Osteoblast (primary cell): Measurements from ENCODE around the gene GANC. TPM values are rescaled to one million over a fixed set of nuclear protein-coding genes. Genes with fewer than 3 reads are reported as not detected.
A peak's percentile ranks its signal among the peaks of the same experiment; 100 is the strongest.

Source experiments
- DNase-seq: peaks from one replicate; pipeline ENCODE4 v3.0.0; 2011; ENCODE audit warnings: low spot score, mixed read lengths; ENCODE audit not compliant: insufficient read length; ENCODE audit errors: missing footprints
- H2AFZ ChIP-seq: 2 replicates; pipeline ENCODE4 v1.6.0; 2011; ENCODE audit warnings: mild to moderate bottlenecking, low read length
- H3K27ac ChIP-seq: 2 replicates; pipeline ENCODE4 v1.5.1; 2011; ENCODE audit warnings: mild to moderate bottlenecking, low read depth, low read length, moderate library complexity
- H3K27me3 ChIP-seq: 2 replicates; pipeline ENCODE4 v1.6.0; 2012; ENCODE audit warnings: mild to moderate bottlenecking, control low read depth, inconsistent platforms, low read length, moderate library complexity; ENCODE audit not compliant: insufficient read depth
- H3K36me3 ChIP-seq: 2 replicates; pipeline ENCODE4 v1.5.1; 2011; ENCODE audit warnings: mild to moderate bottlenecking, low read length, control low read depth, moderate library complexity; ENCODE audit not compliant: insufficient read depth
- H3K4me1 ChIP-seq: 2 replicates; pipeline ENCODE4 v1.5.1; 2011; ENCODE audit warnings: mild to moderate bottlenecking, low read length, control low read depth, moderate library complexity; ENCODE audit not compliant: insufficient read depth
- H3K4me2 ChIP-seq: 2 replicates; pipeline ENCODE4 v1.6.0; 2011; ENCODE audit warnings: mild to moderate bottlenecking, low read length; ENCODE audit not compliant: insufficient read depth
- H3K4me3 ChIP-seq: fragments of 200-600 bp; sonication (generic); 3 replicates; pipeline ENCODE4 v1.5.1; 2012; ENCODE audit warnings: mild to moderate bottlenecking, low read length, inconsistent platforms; ENCODE audit not compliant: insufficient read depth
- H3K79me2 ChIP-seq: 2 replicates; pipeline ENCODE4 v1.6.0; 2012; ENCODE audit warnings: mild to moderate bottlenecking, low read length, control low read depth, inconsistent platforms; ENCODE audit not compliant: insufficient read depth
- H3K9me3 ChIP-seq: 2 replicates; pipeline ENCODE4 v1.5.1; 2011; ENCODE audit warnings: low read depth, low read length, control low read depth
- H4K20me1 ChIP-seq: 2 replicates; pipeline ENCODE4 v1.6.0; 2012; ENCODE audit warnings: mild to moderate bottlenecking, low read length, control low read depth; ENCODE audit not compliant: insufficient read depth
- CTCF ChIP-seq: IDR thresholded peaks from 2 replicates; pipeline ENCODE4 v1.5.1; 2011; ENCODE audit warnings: mild to moderate bottlenecking, low read depth, low read length, moderate library complexity; ENCODE audit errors: extremely low read depth
- total RNA-seq: library from RNA; depleted of rRNA; stranded (reverse); fragments of >200 nt; gene quantifications from 2 replicates; pipeline ENCODE4 v1.2.3, GENCODE V29; 2012

GANC gene
- total RNA-seq, 1 donor: 21.0 TPM

- Histone ChIP-seq H3K27ac (no peak overlapping the region), H3K27me3 (no peaks in the 10 kb centered on the region), H3K4me3 (no peak overlapping the region), H3K4me1 (peaks cover 27% of the 10 kb centered on the region), H4K20me1 (peaks cover 6% of the 10 kb centered on the region), H3K9me3 (no peaks in the 10 kb centered on the region), H3K4me2 (peak overlapping the region; percentile 93), H3K36me3 (peaks cover 25% of the 10 kb centered on the region), H3K79me2 (peaks cover 74% of the 10 kb centered on the region), H2AFZ (no peak overlapping the region)
- TF ChIP-seq CTCF: no peak
- DNase-seq: no peak
These were observed 2.5 kb upstream of the GANC start for GRCh38 chr15:42270551-42270950.

GRCh38 chr15:42270996-42271395, 2.0 kb upstream of the GANC start:
- H3K4me1 ChIP-seq: peaks cover 31% of the 10 kb centered on the region
- H3K27ac ChIP-seq: peak overlapping the region; percentile 61
- no peak overlapping the region for H2AFZ ChIP-seq
- H3K79me2 ChIP-seq: peaks cover 74% of the 10 kb centered on the region
- H4K20me1 ChIP-seq: peaks cover 6% of the 10 kb centered on the region
- no peaks in the 10 kb centered on the region for H3K9me3 ChIP-seq
- H3K4me2 ChIP-seq: peak overlapping the region; percentile 93
- DNase-seq: peak; percentile 48
- no peak for TF ChIP-seq CTCF
- no peaks in the 10 kb centered on the region for H3K27me3 ChIP-seq
- peak overlapping the region; percentile 58 for H3K4me3 ChIP-seq
- peaks cover 21% of the 10 kb centered on the region for H3K36me3 ChIP-seq

- Histone ChIP-seq H3K4me3 (peak overlapping the region; percentile 91), H2AFZ (peak overlapping the region; percentile 98), H4K20me1 (peaks cover 4% of the 10 kb centered on the region), H3K79me2 (peaks cover 52% of the 10 kb centered on the region), H3K9me3 (no peaks in the 10 kb centered on the region), H3K36me3 (peaks cover 5% of the 10 kb centered on the region), H3K4me1 (peaks cover 31% of the 10 kb centered on the region), H3K4me2 (peak overlapping the region; percentile 93), H3K27ac (peak overlapping the region; percentile 99), H3K27me3 (no peaks in the 10 kb centered on the region)
- no peak for TF ChIP-seq CTCF
- peak; percentile 59 for DNase-seq
These were observed 1.1 kb downstream of the GANC start for GRCh38 chr15:42273900-42274701.

GRCh38 chr15:42274702-42274989, 1.6 kb downstream of the GANC start:
- peak overlapping the region; percentile 99 for H3K27ac ChIP-seq
- H3K36me3 ChIP-seq: peaks cover 5% of the 10 kb centered on the region
- H3K79me2 ChIP-seq: peaks cover 48% of the 10 kb centered on the region
- peaks cover 4% of the 10 kb centered on the region for H4K20me1 ChIP-seq
- peak overlapping the region; percentile 98 for H2AFZ ChIP-seq
- peak overlapping the region; percentile 91 for H3K4me3 ChIP-seq
- TF ChIP-seq CTCF: no peak
- peaks cover 31% of the 10 kb centered on the region for H3K4me1 ChIP-seq
- DNase-seq: no peak
- H3K4me2 ChIP-seq: peak overlapping the region; percentile 93
- no peaks in the 10 kb centered on the region for H3K27me3 ChIP-seq
- no peaks in the 10 kb centered on the region for H3K9me3 ChIP-seq
